H1 (cell line): ENCODE data around the gene UBP1. TPM values are rescaled to one million over a fixed set of nuclear protein-coding genes. Genes with fewer than 3 reads are reported as not detected.

Source experiments
- CHD7 ChIP-seq: fragments of 300-600 bp; sonication (generic); IDR thresholded peaks from 2 replicates; pipeline ENCODE4 v1.7.1; 2012; ENCODE audit warnings: low read length, moderate library complexity, mild to moderate bottlenecking, inconsistent platforms; ENCODE audit not compliant: insufficient replicate concordance
- SP1 ChIP-seq: IDR thresholded peaks from 2 replicates; pipeline ENCODE4 v1.6.1; 2011; ENCODE audit warnings: low read depth, low read length
- polyA plus RNA-seq, 7 experiments: library from polyadenylated mRNA; depleted of rRNA in 3 of 7; stranded (reverse) in 5 of 7; unstranded in 2 of 7; fragments of >200 nt in 5 of 7; fragments of 200-250 nt in 2 of 7; gene quantifications; 1 replicate in 5 of 7; 2 replicates in 1 of 7; 4 replicates in 1 of 7; pipeline versions ENCODE4 v1.2.1 to v1.2.3, GENCODE V29; 2011 to 2013; ENCODE audit warnings: missing spikeins in 2 of 7, mixed read lengths in 2 of 7
- total RNA-seq: library from RNA; stranded (reverse); fragmentation: NEBNext Ultra II Directional; extraction: Animal tissue kit (Norgen Biotek cat#: 25700); gene quantifications from 2 replicates; pipeline ENCODE4 v1.2.1, GENCODE V29; 2021

Gene UBP1
- total and polyA plus RNA-seq, 2 of the 8 experiments (the other 6 are each of a cell fraction or from before 2014, with no cell fraction given), result 47.3 to 71.9 TPM

GRCh38 chr3:33395900-33396299 is 44.3 kb downstream of the UBP1 start (continued):
- TF ChIP-seq CHD7 (no peak), SP1 (no peak)
